A172 (cell line): ENCODE data around the gene PEX14. TPM values are rescaled to one million over a fixed set of nuclear protein-coding genes. Genes with fewer than 3 reads are reported as not detected.

ENCODE experiments used
- DNase-seq: peaks from one replicate; pipeline ENCODE4 v3.0.0-alpha.2; 2015; ENCODE audit warnings: low spot score
- total RNA-seq: library from RNA; depleted of rRNA; stranded (reverse); fragments of >200 nt; shearing (Covaris generic); gene quantifications from 2 replicates; pipeline ENCODE4 v1.2.3, GENCODE V29; 2014

Gene PEX14
- total RNA-seq, 1 experiment from 2014 or later: 5.9 TPM

DNA sequence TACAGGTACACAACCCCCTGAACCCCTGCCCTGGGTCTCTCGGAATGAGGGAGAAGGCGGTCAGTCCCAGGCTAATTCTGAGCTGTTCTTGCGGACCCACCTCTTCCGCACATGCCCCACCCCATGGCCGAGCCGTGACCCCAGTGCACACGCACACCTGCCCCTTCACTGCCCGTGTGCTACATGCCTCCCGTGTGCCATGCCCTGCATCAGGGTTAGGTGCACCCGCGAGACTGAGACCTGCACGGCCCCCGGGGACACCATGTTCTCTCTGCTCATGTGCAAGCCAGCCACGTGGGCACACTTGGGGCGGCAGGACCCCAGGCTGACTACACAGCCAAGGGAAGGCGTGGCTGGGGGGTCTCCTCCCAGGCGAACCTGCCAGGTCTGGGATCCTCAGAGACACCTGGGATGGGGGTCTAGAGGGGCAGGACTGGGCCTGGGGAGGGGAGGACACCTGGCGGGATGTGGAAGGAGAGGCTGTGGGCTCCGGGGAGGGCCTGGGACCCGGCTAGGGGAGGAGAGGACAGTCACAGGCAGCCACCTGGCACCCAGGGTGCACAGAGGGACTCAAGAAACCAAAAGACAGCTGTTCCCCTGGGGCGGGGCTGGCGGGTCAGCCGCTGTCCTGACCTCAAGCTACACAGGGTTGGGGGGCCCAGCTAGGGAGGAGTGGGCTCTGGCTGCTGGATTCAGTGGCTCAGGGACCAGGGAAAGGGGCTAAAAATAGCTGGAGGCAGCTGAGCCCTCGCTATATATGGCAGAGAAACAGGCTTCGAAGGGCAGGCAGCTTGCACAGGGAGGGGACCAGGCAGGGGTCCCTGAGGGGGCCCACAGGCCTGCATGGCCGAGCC is 188.3 kb downstream of the PEX14 start:
- no peak for DNase-seq

DNA sequence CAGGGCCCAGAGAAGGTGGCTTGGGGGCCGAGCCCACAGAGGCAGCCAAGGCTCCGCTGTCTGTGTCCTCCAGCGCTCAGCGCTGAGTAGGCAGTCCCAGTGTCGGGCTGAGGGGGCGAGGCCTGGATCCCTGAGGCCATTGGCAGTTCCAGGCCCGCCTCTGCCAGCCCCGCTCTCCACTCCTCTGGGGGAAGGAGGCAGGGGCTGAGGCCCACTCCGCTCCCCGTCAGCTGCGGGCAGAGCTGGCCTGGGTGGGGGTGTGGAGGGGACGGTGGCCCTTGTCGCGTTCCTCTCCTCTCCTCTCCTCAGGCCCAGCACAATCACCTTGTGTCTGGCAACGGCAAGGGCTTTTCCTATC is 188.9 kb downstream of the PEX14 start:
- no peak for DNase-seq

DNA sequence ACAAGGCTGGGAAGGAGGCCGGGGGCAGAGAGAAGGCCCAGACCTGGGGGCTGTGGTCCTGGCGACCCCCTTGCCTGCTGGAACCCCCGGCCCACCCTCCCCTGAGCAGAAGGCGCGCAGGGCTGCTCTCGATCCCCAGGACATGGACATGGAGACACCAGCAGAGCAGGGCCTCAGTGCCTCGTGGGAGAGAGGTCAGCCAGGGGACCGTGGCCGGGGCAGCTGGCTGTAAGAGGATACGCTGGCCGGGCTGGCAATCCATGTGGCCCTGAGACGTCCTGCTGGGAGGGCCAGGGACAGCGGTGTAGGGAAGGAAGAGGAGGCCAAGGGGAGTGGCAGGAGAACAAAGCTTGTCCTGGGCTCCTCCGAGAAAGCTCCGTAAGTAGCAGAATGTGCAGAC is 189.5 kb downstream of the PEX14 start:
- no peak for DNase-seq

DNA sequence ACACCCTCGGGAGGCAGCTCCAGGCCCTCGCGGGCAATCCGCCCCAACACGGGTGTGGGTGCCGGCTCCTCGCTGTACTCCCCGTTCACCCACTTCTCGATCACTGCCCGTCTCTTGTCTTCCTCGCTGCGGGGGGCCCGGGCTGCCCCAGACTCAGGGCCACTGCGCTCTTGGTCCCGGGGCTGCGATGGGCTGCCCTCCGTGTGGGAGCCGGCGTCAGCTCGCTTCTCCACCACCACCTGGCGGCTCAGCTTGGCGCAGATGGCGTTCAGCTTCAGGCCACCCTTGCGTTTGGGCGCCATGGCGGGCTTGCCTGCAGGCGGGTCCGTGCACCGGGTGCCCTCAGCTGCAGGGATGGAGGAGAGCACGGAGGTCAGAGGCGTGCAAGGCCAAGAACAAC is 190.5 kb downstream of the PEX14 start:
- DNase-seq: no peak

DNA sequence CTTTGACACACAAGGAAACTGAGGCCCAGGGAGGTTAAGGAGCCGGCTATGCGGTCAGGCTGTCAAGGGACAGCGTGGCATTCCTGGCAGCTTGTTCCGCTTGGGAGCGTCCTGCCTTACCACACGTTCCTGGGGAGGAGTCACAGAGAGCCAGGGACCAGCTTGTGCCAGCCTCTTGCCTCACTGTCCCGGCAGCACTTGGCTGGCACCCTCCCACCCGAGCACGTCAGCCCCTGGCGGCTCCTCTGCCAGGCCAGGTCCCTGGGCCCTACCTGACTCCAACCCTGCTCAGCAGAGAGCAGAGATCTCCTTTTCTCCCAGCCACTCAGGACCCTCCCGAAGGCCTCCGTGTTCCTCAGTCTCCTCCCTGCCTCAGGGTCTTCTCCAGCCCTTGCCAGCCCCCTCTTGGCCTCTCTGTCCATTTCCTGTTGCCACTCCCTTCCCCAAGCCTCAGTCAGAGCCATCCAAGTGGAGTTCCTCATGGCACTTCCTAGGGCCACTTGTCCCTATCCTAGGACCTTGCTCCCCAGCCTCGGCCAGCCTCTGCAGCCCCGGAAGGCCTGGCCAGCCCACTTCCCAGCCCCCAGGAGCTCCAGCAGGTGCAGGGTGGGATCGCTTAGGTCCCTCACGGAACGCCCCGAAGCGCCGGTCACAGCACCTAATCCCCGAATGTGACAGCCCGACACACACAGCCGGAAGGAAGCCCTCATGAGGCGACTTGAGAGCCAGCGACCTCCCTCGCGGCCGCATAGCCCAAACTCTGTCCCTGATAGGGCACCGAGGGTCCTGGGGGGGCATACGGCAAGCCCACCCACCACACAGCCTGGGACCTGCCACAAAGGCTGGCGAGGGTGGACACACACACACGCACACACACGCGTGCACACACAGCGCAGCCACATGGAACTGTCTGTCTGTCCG is 191.4 kb downstream of the PEX14 start:
- DNase-seq: no peak

DNA sequence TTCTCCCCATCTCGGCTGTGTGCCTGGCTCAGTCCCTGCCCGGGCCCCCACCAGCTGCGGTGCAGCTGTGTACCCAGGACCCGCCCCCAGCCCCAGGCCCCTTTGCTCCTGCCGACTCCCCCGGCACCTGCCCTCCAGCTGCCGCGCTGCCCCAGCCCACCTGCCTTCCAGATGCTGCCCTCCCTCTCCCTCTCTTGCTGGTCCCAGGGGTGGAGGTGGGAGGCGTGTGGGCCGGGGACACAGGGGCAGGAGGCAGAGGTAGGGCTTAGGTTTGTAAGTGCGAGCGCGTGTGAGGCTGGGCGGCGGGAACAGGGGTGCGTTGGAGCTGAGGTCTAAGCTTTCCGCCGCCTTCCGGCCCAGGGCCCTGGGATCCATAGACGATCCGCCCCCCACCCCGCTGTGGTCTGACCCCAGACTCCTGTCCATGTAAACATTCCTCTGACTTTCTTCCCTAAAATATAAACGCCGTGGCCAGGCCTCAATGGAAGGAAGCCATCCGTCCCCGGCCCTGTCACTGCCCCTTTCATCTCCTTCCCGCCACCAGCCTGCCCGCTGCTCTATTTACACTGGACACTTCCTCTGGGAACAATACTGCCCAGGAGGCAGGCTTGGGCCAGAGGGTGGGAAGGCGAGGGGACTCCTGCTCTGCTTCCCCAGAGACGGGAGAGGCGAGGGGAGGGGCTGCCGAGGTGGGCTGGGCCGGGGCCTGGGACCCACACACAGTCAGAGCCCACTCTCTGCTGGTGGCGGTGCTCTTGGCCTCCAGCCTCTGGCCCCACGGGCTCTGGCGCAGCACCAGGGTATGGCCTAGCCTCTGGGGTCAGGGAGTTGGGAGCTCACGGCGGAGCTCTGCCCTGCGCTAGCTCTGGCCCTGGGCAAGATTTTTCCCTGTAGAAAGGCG is 193.4 kb downstream of the PEX14 start:
- no peak for DNase-seq

DNA sequence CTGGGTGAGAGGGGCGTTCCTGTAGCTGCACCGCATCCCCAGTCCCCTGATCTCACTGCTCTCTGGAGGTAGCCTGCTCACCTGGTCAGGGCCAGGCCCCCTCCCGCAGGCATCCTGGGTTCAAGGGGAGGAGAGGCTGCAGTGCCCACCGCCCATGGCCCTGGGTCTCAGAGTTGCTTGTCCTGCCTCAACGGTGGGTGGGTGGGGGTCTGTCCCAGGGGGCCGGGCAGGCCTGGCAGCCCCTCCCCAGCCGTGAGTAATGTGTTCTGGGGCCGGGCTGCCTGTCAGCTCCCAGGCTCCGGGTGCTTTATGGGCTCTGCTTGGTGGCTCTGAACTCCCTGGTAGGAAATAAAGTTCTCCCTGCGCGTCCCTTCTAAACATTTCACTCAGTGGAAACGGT is 194.8 kb downstream of the PEX14 start:
- no peak for DNase-seq

DNA sequence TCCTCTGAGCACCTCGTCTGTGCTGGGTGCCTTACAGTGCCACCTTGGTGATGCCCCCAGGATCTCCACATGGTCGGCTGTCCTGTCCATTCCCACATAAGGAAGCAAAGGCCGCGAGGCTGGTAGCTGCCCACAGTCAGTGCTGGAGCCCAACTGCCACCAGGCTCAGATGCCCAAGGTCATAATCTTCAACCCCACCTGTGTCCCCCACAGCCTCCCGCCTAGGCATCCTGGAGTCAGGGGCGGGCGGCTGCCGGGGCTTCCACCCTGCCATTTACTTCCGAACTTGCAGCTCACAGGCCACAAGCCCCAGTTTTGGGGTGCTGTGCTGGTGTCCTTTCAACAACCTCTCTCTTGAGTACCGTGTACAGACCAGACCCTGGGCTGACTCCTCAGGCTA is 195.4 kb downstream of the PEX14 start:
- DNase-seq: no peak

DNA sequence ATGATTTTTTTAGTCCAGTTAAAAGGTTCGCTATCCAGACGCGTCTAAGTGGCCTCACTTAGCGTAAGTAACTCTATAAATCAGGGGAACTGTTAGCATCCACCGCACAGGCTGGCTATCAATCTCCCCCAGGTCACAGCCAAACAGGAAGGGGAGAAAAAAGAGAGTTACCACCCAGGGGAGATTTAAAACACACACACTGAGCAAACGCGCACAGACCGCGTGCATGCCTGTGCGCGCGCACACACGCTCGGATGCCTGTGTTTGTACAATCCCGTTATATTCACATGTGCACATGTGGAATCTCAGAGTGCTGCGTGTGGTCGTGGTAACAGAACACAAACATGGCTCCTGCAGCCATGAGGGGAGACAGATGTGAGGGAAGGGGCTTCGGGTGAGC is 196.3 kb downstream of the PEX14 start:
- no peak for DNase-seq

DNA sequence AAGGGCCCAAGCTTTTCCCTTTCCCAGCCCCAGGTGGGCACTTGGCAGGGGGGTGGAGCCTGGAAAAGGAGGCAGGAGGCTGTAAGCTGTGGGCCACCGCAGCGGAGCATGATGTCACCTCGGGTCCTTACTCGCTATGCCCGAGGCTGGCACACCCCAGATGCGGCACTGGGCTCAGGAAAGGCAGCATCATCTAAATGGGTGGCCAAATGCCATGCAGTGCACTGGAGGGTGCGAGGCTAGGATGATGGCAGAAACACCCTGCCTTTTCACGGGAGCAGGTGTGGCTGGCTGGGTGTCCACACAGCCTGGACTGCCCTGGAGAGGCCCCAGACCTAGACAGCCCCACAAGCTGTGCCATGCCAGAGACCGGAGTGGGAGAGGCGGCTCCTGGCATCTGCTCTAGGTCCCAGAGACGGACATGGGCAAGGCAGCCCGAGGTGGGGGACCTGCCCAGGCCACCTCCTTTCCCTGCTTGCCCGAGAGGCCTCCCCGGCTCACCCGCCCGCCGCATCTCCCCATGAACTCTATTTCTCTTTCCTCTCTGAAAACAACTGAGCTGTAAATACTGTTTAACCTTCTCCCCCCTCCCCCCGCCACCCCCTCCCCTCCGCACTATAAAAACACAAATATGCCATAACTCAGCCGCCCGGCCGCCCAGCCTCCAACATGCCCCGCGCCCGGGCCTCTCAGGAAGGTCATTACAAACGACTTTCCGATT is 197.0 kb downstream of the PEX14 start:
- no peak for DNase-seq

DNA sequence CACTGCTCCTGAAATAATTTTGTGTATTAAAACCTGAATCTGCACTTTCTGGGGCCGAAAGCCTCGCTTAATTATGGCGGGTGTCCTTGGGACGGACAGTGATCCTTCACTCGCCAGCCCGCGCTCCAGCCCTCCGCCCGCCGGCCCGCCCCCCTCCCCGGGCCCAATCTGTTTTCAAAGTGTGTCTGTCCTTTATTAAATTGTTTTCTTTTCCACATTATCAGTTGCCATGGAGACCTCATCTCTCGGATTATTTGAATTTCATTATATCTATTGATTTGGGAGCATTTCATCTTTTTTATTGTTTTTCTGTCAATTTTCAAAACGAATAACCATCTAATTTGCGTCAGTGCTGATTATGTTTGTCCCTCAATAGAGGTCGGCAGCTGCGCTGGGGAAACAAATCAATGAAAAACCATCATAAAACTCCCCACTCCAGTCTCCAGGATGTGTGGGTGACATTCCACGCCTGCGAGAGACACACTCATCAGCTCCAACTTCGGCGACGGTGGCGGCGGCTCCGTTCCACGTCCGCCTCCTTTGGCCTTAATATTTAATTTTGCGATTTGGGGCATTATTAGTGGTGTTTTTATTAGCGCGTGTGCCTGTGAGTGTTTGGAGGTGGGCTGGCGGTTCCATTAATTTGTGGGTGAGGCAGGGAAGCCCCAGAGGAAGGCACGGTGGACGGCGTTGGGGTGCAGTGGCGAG is 197.7 kb downstream of the PEX14 start:
- no peak for DNase-seq

DNA sequence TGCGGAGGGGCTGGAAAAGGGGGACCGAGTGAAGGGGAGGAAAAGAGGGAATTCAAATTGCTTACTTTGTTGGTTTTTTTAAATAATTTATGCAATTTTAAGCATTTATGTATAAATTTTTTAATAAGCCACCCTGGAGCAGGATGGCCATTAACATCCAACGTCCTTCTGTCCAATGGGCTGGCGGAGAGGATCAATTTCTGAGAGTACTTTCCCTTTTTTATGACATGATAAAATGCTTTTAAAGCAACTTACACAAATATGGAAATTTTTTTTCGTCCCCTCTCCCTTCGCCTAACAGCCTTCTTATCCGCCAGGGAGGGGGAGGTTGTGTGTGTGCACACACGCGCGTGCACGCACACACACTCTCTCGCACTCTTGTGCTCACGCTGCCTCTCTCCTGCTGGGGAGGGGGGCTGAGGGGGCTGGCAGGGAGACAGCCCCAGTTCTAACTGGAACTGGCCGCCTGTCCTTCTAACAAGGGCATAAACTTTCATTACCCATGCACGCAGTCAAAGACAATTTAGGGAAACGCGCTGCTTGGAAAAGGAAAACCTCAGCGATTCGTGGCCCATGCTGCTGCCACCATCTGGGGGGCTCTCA is 198.5 kb downstream of the PEX14 start:
- no peak for DNase-seq

DNA sequence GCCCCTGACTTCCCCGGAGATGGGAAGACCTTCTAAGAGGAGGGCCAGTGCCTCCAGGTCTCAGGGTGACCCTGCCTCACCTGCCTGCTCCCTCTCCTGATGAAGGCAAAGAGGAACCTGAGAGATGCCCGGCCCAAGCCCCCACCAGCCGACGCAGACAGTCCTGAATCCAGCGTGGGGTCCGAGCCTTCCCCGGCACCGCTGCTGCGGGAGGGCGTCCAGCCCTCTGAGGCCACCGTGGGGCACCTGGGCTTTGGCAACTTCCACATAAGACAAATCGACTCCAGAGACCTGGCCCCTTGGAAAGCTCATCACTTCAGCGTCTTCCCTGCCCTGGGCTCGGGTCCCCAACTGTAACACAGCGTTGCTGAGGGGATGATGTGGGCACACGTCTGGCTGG is 199.5 kb downstream of the PEX14 start:
- no peak for DNase-seq

DNA sequence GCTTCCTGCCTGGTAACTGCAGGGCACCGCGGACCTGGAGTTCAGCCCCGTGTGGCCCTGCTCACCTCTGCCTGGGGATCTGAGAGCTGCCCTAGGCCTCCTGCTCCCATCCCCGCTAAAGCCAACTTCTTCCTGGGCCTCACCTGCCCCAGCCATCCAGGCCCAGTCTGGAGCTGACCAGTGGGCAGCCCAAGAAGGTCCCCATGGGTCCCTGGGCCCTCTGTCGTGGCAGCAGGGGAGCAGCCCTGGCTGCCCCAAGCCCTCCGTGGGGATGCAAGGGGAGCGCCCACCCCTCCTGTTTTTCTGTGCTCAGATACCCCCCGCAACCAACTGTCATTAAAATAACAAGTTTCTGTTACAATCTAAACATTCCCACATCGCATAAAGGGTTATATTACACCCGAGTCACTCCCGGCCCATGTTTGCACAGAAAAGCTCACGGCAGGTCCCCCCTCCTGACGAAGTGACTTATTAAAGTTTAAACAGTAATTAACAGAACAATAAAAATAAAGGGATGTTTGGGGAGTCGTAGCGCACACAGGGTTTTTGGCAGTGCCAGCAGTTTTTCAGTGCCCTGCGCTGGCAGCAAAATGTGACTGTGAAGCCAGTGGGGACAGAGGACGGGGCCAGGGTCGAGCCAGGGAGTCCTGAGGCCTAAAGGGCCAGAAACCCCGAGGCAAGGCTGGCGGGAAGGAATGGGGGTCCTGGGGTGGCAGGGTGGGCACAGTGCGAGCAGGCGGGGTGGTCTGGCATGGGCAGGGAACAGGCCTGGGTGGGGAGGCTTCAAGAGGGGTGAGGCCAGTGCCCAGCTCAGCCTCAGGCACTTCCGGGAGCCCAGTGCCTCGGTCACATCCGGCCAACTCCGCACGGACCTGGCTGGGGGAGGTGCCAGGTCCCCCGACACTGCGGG is 200.2 kb downstream of the PEX14 start:
- DNase-seq: no peak

DNA sequence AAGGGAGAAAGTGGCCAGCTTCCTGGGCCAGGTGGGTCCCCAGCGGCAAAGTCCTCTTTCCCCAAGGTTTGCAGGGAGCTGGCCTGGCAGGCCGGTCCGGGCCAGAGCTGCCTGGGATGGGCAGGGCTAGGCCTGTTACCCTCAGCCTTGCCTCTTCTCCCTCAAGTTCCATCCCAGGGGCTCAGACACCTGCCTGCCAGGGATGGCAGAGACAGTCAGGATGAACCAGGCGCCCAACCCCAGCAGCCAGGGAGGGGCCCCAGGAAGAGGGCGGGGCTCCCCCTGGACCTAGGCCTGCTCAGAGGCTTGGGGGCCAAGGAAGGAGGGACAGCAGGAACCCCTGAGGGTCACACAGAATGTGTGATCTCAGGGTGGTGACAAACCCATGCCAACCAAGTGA is 201.1 kb downstream of the PEX14 start:
- no peak for DNase-seq

DNA sequence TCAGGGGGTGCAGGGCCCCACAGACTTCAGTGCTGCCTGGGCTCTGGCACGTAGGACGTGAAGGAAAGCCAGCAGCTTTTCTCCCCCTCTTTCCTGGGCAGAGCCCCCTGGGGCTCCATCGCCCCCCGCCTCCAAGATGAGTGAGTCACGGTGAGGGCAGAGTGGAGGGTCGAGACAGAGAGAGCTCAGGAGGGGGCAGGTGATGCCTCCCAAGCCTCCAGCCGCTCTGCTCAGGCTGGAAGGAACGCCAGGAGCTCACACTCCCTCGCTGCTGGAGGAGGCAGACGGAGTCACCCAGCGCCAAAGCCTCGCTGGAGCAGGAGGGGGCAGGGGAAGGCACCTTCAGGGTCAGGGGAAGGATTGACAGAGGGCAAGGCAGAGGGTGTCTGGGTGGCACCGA is 202.2 kb downstream of the PEX14 start:
- no peak for DNase-seq

DNA sequence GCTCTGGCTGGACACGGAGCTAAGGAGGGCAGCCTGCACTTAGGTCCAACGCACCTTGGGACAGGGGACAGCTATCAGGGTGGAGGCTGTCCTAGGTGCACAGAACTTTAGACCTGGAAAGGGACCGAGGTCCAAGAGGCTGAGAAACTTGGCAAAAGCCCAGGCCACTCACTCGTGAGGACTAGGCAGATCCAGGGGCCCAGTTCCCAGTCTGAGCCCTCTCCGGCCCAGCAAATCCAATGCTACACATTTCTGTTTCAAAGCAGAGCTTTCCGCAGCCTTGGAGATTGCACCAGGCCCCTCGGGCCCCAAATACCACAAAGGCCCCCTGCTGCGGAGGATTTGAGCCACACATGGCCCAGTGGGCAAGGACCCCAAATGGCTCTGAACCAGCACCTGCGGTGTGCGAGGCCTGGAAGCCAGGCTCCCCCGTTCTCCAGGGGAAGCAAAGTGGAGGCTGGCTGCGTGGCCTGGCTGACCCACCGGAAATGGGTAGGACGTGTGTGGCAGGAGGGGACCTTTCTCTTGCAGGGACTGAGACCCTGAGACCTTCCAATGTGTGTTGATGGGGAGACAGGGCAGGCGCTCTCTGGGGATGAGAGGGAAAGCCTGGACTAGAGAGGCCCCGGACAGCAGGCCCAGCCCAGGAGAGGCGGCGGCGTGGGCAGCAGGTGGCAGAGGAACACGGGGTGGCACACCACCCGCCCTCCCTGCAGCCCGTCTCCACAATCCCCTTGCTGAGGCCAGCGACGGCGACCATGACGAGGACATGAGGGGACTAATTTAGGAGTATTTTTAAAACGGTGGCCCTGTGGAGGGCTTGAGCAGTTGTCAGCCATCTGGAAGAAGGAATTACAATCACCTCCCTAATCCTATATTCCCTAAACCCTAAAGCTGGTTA is 203.0 kb downstream of the PEX14 start:
- no peak for DNase-seq

DNA sequence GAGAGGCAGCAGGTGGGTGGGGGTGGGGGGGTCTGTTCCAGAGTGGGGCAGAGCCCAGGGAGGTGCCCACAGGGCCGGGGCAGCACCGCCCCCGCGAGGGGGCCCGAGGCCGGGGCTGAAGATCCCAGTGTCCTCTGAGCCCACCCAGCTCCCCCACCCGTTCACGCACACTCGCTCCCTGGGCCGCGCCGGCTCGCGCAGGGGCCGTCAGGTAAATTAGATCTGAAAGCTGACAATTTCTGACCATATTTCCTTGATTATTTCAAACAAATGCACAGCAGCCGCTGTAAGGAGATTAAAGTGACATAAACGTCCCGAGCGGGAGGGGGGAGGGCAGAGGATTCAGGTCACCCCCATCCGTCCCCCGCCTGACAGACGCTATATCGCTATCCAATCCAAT is 203.7 kb downstream of the PEX14 start:
- no peak for DNase-seq
